SU-DHL-6 (cell line): ENCODE data around the gene SNAPC2.

Experiments
- CTCF ChIP-seq: fragments of 200-600 bp; sonication (generic); IDR thresholded peaks from one replicate; pipeline ENCODE4 v1.5.1; 2017; ENCODE audit warnings: antibody characterized with exemption, mild to moderate bottlenecking, low read length, moderate library complexity; ENCODE audit not compliant: insufficient read depth, poor library complexity, severe bottlenecking
- EZH2phosphoT487 ChIP-seq: fragments of 200-600 bp; sonication (generic), shearing (Covaris generic); conservative IDR thresholded peaks from 2 replicates; pipeline ENCODE4 v1.6.1; 2018; ENCODE audit warnings: mild to moderate bottlenecking, antibody characterized with exemption, low read length, moderate library complexity, mixed read lengths

DNA sequence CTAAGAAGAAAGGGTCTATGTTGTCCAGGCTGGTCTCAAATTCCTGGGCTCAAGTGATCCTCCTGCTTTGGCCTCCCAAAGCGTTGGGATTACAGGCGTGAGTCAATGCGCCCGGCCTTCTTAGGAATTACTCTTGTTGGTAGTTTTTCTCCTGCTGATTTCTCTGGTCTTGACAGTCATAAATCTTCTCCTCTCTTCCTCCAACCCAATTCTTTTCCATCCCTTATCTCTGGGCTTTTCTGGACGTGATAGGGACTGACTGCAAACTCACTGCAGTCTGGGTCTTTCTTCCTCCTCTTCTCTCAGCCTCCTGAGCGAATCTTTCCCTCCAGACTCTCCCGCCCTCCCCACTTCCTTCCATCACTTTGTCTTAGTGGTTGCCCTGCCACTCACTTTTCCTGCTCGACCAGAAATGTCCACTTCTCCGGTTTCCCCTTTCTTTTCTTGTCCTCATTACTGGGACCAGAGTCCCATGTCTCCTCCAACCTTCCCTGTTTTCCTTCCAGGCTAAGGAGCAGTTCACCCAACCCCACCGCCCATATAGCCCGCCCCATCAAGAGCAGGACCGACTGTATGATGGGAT lies 45.2 kb downstream of the SNAPC2 start:
- TF ChIP-seq CTCF (no peak), EZH2phosphoT487 (no peak)
